ENCODE results near the gene SAMD15.
A peak's percentile ranks its signal among the peaks of the same experiment; 100 is the strongest.

Gene SAMD15

GRCh38 chr14:77356899-77357298 is 20.3 kb upstream of the SAMD15 start:
- TF ChIP-seq, protein P1, sequence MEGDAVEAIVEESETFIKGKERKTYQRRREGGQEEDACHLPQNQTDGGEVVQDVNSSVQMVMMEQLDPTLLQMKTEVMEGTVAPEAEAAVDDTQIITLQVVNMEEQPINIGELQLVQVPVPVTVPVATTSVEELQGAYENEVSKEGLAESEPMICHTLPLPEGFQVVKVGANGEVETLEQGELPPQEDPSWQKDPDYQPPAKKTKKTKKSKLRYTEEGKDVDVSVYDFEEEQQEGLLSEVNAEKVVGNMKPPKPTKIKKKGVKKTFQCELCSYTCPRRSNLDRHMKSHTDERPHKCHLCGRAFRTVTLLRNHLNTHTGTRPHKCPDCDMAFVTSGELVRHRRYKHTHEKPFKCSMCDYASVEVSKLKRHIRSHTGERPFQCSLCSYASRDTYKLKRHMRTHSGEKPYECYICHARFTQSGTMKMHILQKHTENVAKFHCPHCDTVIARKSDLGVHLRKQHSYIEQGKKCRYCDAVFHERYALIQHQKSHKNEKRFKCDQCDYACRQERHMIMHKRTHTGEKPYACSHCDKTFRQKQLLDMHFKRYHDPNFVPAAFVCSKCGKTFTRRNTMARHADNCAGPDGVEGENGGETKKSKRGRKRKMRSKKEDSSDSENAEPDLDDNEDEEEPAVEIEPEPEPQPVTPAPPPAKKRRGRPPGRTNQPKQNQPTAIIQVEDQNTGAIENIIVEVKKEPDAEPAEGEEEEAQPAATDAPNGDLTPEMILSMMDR (IDR thresholded peaks at IDR 0.05; ENCODE audit: extremely low read depth, missing control alignments): no peak
- no peak for DNase-seq (ENCODE audit: low spot score)

DNA sequence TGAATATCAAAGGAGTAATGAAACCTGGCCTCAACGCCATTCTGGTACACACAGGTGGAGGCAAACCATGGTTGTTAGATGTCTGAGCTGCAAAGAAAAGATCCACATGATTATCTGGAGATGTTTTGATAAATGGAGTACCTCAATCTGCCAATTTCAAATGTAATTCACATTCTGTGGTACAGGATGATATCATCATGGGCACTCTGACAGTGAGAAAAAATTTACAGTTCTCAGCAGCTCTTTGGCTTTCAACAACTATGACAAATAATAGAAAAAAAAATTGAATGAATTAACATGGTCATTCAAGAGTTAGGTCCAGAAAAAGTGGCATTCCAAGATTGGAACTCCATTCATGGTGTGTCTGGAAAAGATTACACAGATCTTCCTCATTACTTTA is 17.6 kb upstream of the SAMD15 start:
- TF ChIP-seq, protein P1 (IDR thresholded peaks at IDR 0.05; ENCODE audit: extremely low read depth, missing control alignments): no peak
- DNase-seq (ENCODE audit: low spot score): no peak

DNA sequence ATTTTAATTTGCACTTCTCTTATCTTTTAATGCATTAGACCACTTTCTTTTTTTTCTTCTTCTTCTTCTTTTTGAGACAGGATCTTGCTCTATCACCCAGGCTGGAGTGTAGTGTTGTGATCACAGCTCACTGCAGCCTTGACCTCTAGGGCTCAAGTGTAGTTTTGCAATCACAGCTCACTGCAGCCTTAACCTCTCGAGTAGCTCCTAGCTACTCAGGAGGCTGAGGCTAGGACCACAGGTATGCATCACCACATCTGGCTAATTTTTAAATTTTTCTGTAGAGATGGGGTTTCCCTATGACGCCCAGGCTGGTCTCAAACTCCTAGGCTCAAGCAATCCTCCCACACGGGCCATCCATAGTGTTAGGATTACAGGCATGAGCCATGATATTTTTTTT is 13.0 kb upstream of the SAMD15 start:
- no peak for DNase-seq (ENCODE audit: low spot score)
- TF ChIP-seq, protein P1 (IDR thresholded peaks at IDR 0.05; ENCODE audit: extremely low read depth, missing control alignments): no peak

DNA sequence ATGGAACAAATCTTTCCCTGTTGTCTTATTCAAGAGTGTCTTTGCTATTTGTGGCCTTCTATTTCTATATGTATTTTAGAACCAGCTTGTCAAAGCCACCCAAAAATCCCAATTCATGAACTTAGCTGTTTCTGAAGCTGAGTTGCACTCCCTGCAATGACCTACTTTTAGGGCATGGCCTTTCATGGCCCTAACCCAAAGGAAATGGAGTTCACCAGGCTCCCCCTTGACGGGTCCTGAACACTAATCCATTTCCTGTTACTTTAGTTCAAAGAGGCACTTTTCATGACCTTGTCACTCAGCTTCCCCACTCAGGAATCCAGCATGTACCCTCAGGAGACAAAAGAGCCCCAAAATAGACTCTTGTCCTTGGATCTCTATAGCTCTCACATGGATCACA is 7.9 kb upstream of the SAMD15 start:
- TF ChIP-seq, protein P1 (IDR thresholded peaks at IDR 0.05; ENCODE audit: extremely low read depth, missing control alignments): no peak
- DNase-seq (ENCODE audit: low spot score): no peak

- TF ChIP-seq, protein P1 (IDR thresholded peaks at IDR 0.05; ENCODE audit: extremely low read depth, missing control alignments): no peak
- DNase-seq (ENCODE audit: low spot score): peak; percentile 69
These were observed 4.8 kb upstream of the SAMD15 start for GRCh38 chr14:77372304-77372841.

DNA sequence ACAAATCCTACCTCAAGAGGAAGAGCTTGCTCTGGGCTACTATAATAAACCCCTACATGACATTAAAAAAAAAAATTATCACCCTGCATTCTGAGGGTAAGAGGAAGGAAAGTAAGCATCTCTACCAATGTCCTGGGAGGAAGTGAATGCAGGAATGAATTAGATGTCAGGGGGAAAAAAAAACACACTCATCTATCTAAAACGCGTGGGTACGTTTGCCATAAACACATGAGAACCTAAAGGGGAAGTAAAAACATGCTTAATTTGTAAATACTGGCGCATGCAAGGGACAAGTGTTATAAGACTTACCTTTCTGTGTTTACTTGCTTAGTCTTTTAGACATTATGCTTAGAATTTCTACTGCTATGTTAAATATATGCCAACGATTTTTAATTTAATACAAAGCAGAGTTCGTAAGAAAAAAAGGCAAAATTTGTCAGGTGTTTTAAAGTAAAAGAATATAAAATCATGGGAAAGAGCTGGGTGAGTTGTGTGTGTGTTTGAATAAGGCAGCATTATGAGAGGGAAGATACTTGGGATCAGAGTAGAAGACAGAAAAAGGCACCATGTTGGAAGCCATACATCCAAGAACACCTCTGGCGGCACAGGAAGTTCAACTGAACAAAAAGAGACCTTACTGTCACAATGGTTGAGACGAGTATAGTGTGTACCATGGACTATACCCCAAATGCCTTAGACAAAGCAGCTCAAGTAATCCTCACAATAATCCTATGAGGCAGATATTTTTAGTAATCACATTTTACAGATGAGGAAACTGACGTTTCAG is 1.8 kb upstream of the SAMD15 start:
- peak; percentile 47 for DNase-seq (ENCODE audit: low spot score)
- TF ChIP-seq, protein P1 (IDR thresholded peaks at IDR 0.05; ENCODE audit: extremely low read depth, missing control alignments): no peak

GRCh38 chr14:77375973-77376770 is 1.0 kb upstream of the SAMD15 start:
- TF ChIP-seq, protein P1 (IDR thresholded peaks at IDR 0.05; ENCODE audit: extremely low read depth, missing control alignments): no peak

More at GRCh38 chr14:77375973-77376770, 1.0 kb upstream of the SAMD15 start:
- peak; percentile 30 for DNase-seq (ENCODE audit: low spot score)

All from GM20000 (cell line).